ENCODE measurements around the gene WDR90.

- TF ChIP-seq POLR2A (IDR thresholded peaks at IDR 0.05): no peak
- TF ChIP-seq, protein P1, sequence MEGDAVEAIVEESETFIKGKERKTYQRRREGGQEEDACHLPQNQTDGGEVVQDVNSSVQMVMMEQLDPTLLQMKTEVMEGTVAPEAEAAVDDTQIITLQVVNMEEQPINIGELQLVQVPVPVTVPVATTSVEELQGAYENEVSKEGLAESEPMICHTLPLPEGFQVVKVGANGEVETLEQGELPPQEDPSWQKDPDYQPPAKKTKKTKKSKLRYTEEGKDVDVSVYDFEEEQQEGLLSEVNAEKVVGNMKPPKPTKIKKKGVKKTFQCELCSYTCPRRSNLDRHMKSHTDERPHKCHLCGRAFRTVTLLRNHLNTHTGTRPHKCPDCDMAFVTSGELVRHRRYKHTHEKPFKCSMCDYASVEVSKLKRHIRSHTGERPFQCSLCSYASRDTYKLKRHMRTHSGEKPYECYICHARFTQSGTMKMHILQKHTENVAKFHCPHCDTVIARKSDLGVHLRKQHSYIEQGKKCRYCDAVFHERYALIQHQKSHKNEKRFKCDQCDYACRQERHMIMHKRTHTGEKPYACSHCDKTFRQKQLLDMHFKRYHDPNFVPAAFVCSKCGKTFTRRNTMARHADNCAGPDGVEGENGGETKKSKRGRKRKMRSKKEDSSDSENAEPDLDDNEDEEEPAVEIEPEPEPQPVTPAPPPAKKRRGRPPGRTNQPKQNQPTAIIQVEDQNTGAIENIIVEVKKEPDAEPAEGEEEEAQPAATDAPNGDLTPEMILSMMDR (IDR thresholded peaks at IDR 0.05): no peak
Observed at GRCh38 chr16:622920-623280, 26.3 kb upstream of the WDR90 start.
